ENCODE data around the gene EHMT1.

DNA sequence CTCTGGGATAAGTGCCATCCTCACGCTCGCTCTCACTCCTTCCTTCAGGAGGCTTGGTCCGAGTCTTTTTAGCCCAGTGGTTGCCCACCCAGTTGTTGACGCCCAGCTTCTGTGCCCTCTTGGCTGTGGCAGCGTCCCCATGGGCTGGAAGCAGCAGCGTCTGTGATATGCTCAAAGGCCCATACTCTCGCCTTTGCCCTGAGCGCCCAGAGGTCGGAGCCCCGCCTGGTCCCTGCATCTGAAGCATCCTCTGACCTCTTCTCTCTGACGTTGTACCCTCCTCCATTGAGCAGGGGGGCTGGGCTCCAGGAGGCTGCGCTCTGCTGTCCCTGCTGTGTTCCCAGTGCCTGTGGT, 180.8 kb downstream of the EHMT1 start:
- no peak for TF ChIP-seq POLR2A (IDR thresholded peaks at IDR 0.05; ENCODE audit: low read depth, low read length)
- no peak for TF ChIP-seq TAF1 (IDR thresholded peaks at IDR 0.05; ENCODE audit: borderline replicate concordance, low read depth, low read length)
- no peak for TF ChIP-seq POLR2AphosphoS5 (IDR thresholded peaks at IDR 0.05; ENCODE audit: low read depth, low read length)
